Activated CD4-positive, alpha-beta T cell treated with anti-CD3 and anti-CD28 coated beads, Interleukin-2, Interleukin-6, amounts not matched to agents 100 ng/mL and 50 ng/mL, durations not matched to agents 16 hours and 8 hours (primary cell): ENCODE results near the gene ZNF334.

Source experiments
- DNase-seq: peaks from one replicate; pipeline ENCODE4 v3.0.0-alpha.2; 2020

Gene ZNF334

DNA sequence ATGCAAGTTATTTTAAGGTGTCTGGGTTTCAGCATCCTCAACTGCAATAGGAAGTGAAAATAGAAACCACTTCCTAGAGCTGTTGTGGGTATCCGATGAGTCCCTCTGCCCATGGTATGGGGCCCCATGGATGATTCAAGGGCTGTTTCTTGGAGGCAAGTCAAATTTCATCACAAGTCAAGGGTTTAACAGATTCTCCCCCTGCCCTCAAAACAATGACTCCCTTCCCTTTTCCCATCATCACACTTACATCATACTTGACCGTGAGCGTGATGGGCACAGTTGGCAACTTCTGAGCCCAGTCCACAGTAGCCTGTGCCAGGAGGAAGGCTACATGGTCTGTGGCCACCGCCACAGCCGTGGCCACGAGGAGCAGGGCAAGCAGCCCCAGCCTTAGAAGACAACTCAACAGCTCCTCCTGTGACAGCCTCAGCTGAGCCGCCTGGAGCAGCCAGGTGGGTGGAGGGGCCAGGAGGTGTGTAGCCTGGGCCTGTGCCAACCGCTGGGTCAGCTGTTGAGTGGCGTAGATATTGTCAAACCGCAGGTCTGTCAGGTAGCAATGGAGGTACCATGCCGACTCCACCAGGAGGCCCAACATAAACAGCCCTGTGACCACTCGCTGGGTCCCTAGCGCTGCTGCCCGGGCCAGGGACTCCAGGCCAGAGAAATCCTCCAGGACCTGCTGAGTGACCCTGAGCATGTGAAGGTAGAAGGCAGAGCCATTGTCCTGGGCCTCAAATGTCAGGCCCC, 31.9 kb upstream of the ZNF334 start:
- DNase-seq: peak; percentile 89

DNA sequence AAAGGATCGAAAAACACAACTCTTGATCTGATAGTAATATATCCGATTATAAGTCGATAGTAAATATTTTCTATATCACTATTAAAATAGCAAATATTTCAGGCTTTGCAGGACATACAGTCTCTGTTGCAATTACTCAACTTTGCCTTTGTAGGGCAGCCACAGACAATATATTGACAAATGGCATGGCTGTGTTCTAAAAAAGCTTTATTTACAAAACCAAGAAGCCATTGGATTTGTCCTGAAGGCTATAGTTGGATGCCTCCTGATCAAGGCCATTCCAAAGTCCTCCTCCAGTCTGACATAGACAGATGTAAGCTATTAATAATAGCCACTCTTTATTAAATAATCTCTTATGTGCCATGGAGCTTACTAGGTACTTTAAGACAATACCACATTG, 31.2 kb upstream of the ZNF334 start:
- DNase-seq: no peak

GRCh38 chr20:46543959-46544358, 30.6 kb upstream of the ZNF334 start:
- no peak for DNase-seq

GRCh38 chr20:46543033-46543432, 29.7 kb upstream of the ZNF334 start:
- DNase-seq: no peak

DNA sequence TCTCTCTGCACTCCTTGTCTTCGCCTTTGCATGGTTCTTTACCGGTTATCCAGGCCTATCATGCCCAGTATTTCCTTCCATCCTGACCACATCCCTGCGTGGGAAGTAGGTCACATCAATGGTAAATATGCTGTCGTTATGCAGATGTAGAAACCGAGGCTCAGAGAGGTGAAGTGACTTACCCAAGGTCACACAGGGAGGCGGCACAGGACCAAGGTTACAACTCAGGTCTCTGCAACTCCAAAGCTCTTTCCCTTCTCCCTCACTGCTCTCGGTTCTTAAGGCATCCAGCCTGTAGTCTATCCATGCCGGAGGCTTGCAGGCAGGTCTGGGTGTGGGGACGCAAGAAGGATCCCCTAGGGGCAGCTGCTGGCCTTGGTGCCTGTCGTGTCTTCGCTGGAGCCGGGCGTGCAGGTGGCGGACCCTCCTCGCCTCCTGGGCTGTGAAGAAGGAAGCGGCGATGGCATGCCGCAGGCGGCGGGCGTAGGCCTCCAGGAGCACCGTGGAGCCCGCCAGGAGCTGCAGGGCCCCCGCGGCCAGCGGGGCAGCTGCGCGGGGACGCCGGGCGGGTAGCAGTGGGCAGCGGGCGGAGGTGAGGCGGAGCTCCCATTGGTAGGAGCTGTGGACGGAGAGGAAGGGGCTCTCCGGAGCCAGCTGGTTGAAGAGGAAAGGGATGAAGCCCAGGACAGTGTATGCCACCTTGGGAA, 28.0 kb upstream of the ZNF334 start:
- no peak for DNase-seq

DNA sequence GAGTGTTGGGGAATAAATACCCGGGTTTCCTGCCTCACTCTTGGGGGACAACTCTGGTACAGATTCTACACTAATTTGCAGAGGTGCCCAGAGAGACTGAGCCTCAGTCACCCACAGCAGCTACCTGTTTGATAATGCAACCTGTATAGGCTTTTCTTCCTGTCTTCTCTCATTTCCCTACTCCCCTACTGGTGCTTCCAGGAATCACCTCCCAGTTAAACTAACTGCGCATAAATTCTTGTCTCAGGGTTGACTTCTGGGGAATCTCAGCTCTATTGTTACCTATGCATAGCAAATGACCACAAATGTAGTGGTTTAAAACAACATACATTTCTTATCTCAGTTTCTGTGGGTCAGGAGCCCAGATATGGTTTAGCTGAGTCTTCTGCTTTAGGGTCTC, 25.8 kb upstream of the ZNF334 start:
- no peak for DNase-seq

DNA sequence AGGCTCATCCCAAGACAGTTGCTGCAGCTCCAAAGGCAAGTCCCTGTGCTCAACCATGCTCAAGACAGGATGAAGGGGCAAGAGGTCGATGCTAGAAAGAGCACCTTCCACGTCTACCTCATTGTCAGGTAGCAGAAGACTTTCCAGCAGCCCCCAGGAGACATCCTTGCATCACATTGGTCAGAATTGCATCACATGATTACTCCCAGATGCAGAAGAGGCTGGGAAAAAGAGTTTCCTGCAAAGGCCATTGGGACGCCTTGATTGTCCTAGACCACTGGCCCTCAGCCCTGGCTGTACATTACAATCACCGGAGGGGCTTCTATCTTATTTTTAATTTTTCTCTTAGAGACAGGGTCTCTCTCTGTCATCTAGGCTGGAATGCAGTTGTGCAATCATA, 17.3 kb upstream of the ZNF334 start:
- no peak for DNase-seq

GRCh38 chr20:46523696-46524328, 10.5 kb upstream of the ZNF334 start:
- DNase-seq: no peak

DNA sequence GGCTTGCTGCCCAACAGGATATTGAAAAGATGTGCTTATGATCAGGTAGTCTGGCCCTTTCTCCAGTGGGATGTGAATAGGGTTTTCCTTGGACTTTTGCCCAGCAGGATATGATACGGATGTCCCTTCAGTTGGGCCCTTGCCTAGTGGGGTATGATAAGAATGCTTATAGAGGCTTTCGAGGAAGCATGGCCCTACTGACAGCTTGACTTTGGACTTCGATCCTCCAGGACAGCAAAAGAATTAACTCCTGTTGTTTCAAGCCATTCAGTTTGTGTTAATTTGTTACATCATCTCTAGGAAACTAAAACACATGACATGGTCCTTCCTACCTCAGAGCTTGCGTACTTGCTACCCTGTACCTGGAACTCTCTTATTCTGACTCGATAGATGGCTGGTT, 9.7 kb upstream of the ZNF334 start:
- DNase-seq: no peak

- peak; percentile 77 for DNase-seq
Observed at GRCh38 chr20:46520976-46521579, 7.7 kb upstream of the ZNF334 start.

DNA sequence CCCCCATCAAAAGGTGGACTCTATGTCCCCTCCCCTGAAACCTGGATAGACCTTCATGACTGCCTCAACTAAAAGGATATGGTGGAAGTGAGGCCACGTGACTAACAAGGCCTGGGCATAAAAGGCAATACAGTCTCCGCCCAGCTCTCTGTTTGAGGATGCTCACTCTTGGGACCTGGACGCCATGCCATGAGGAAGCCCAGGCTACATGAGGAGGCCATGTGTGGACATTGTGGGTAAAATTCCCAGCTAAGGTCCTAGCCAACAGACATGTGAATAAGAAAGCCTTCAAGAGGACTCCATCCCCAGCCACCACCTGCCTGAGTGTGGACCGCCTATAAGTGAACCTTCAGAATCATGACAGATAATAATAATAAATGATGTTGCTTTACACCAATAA, 7.2 kb upstream of the ZNF334 start:
- no peak for DNase-seq

GRCh38 chr20:46519471-46520068, 6.2 kb upstream of the ZNF334 start:
- no peak for DNase-seq

DNA sequence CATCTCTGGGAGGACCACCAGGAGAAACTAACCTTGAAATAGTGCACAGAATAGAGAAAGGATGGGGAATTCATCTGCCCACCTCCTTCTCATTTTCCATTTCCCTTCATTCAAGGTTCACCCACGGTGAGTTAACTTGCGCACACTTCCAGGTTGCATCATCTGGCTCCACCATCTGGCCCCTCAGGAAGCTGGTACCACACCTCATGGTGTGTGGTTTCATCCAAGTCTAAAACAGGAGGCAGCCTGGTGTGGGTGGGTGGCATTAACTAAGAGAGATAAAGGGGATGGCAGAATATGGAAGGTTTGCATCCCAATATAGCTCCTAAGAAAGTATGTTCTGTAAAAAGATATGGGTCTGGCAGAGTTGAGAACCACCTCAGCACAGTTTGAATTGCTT, 3.8 kb downstream of the ZNF334 start:
- DNase-seq: no peak

GRCh38 chr20:46507760-46508407, 5.5 kb downstream of the ZNF334 start:
- DNase-seq: peak; percentile 5

- DNase-seq: no peak
Observed at GRCh38 chr20:46505506-46505905, 7.9 kb downstream of the ZNF334 start.

DNA sequence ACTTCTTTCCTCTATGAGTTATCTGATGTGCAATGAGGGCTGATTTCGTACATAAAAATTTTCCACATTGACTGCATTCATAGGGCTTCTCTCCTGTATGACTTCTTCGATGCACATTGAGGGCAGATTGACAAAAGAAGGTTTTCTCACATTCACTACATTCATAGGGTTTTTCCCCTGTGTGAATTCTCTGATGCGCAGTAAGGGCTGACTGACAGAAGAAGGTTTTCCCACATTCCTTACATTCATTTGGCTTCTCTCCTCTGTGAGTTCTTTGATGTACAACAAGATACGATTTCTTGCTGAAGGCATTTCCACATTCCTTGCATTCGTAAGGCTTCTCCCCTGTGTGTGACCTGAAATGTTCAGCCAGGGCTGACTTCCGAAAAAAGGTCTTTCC, 11.4 kb downstream of the ZNF334 start:
- no peak for DNase-seq

- DNase-seq: no peak
Observed at GRCh38 chr20:46501337-46501942, 11.9 kb downstream of the ZNF334 start.

DNA sequence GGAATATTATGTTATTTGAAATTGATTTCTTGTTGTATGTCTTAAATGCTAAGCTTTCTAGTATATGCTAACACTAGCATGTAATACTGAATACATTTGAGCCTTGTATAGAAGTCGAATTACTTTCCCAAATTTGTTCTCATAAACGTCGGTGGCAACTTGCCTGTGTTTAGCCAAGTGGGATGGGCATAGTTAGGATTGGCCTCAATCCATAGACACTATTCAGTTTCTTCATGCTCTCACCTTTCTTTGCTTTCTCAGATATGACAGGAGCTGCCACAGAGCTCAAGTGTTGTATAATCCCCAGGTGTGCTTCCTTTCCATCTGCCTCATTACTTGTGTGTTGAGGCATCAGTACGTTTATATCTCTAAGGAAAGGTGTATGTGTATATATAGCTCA, 19.3 kb downstream of the ZNF334 start:
- no peak for DNase-seq

- DNase-seq: no peak
Observed at GRCh38 chr20:46491354-46491753, 22.0 kb downstream of the ZNF334 start.

DNA sequence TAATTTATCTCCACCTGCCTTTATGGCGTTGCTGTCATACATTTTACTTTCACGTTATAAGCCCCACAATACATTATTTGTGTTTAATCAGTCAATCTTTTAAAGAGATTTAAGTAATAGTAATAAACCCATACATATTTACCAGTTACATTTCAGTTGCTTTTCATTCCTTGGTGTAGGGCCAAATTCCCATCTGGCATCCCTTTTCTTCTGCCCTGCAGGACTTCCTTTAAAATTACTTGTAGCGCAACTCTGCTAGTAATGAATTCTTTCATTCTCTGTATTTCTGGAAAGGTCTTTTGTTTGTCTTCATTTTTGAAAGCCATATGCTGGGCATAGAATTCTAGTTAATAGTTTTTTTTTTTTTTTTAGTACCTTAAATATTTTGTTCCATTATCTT, 24.9 kb downstream of the ZNF334 start:
- no peak for DNase-seq

DNA sequence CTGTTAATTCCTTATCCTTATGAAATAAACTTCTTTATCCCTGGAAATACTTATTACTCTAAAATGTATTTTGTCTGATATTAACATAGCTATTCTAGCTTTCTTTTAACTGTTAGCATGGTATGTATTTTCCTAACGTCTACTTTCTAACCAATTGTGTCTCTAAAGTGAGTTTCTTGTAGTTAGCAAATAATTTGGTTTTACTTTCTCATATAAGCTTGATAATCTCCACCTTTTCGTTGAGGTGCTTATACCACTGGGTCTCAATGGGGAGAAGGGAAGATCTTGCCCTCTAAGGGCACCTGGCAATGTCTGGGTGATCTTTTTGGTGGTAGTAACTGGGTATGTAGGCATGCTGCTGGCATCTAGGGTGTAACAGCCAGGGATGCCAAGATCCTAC, 25.7 kb downstream of the ZNF334 start:
- DNase-seq: no peak

DNA sequence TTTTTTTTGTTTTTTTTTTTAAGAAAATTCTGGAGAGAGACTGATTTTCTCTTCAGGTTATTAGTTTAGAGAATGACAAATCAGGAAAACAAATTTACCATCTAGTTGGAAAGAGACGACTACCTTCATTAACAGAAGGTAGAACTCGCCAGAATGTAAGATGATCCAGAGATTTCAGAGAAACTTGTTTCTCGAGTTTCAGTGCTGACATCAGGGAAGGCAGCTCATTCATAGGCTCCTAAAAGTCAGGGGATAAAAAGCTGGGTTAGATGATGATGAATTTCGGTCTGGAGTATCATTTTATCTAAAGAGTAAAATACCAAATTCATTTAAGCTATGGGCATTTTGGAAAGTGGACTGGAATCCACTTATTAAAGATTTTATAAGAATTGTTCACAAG, 27.9 kb downstream of the ZNF334 start:
- DNase-seq: no peak
